H1 (cell line): Measurements from ENCODE around the gene PPM1N.

Source experiments
- CEBPB ChIP-seq: IDR thresholded peaks from 2 replicates; pipeline ENCODE4 v1.6.1; 2012; ENCODE audit warnings: low read depth, low read length
- CREB1 ChIP-seq: IDR thresholded peaks from 2 replicates; pipeline ENCODE4 v1.6.1; 2012; ENCODE audit warnings: inconsistent platforms
- EP300 ChIP-seq, 2 experiments: IDR thresholded peaks; 1 replicate in 1 of 2; 2 replicates in 1 of 2; pipeline ENCODE4 v1.6.1; 2011 to 2012; ENCODE audit warnings: low read depth in 2 of 2, low read length in 2 of 2, mild to moderate bottlenecking in 2 of 2, borderline replicate concordance in 1 of 2, inconsistent platforms in 1 of 2, moderate library complexity in 1 of 2
- POLR2A ChIP-seq, 2 experiments: IDR thresholded peaks; 1 replicate in 1 of 2; 2 replicates in 1 of 2; pipeline ENCODE4 v1.6.1; 2011; ENCODE audit warnings: low read depth in 2 of 2, low read length in 2 of 2, mild to moderate bottlenecking in 2 of 2; ENCODE audit errors: control extremely low read depth in 1 of 2
- RAD21 ChIP-seq, 2 experiments: IDR thresholded peaks in 1 of 2; conservative IDR thresholded peaks in 1 of 2; 2 replicates each; pipeline ENCODE4 v1.6.1; 2011; ENCODE audit warnings: low read depth in 2 of 2, low read length in 2 of 2, improper control_type of control experiment in 1 of 2, inconsistent platforms in 1 of 2, mild to moderate bottlenecking in 1 of 2, moderate library complexity in 1 of 2

GRCh38 chr19:45527731-45528130 is 29.5 kb downstream of the PPM1N start:
- TF ChIP-seq CREB1 (no peak), POLR2A (IDR thresholded peaks at IDR 0.05; ENCODE audit: control extremely low read depth in 1 of 2, low read depth in 2 of 2, low read length in 2 of 2) (no peak), EP300 (IDR thresholded peaks at IDR 0.05; ENCODE audit: borderline replicate concordance in 1 of 2, low read depth in 2 of 2, low read length in 2 of 2) (no peak), RAD21 (IDR thresholded peaks at IDR 0.05 in 1 of 2, conservative IDR thresholded peaks at IDR 0.05 in 1 of 2; ENCODE audit: low read depth in 2 of 2, low read length in 2 of 2) (peak in 1 of 2 experiments; percentile 29; a peak in 1 of 4 replicates), CEBPB (no peak)
